NOMO-1 treated with DMSO at 0.1 percent for 48 hours (cell line): ENCODE data around the gene SCUBE1.

Experiments used
- DNase-seq: peaks from one replicate; lab custom pipeline; 2025; ENCODE audit not compliant: unreplicated experiment; lab: John Stamatoyannopoulos, UW

SCUBE1 gene

GRCh38 chr22:43343262-43343669 is at the start of gene SCUBE1:
Gene SCUBE1, minus strand, starts transcription at chr22:43343372. Its CDS starts 111 bp downstream, at chr22:43343261.
- DNase-seq = peak; percentile 57

- no peak for DNase-seq
Observed at GRCh38 chr22:43392385-43392989, 49.3 kb upstream of the SCUBE1 start.

- DNase-seq = no peak
Observed at GRCh38 chr22:43391306-43391705, 48.1 kb upstream of the SCUBE1 start.

GRCh38 chr22:43390872-43391271 is 47.7 kb upstream of the SCUBE1 start:
- DNase-seq = no peak

- DNase-seq = no peak
Observed at GRCh38 chr22:43390166-43390565, 47.0 kb upstream of the SCUBE1 start.

GRCh38 chr22:43389227-43389836 is 46.2 kb upstream of the SCUBE1 start:
- no peak for DNase-seq

- peak; percentile 55 for DNase-seq
Observed at GRCh38 chr22:43388420-43388851, 45.3 kb upstream of the SCUBE1 start.

GRCh38 chr22:43387815-43388214 is 44.6 kb upstream of the SCUBE1 start:
- DNase-seq = no peak

GRCh38 chr22:43385770-43386641 is 42.8 kb upstream of the SCUBE1 start:
- peak; percentile 85 for DNase-seq

- no peak for DNase-seq
Observed at GRCh38 chr22:43384863-43385262, 41.7 kb upstream of the SCUBE1 start.

GRCh38 chr22:43381693-43382092 is 38.5 kb upstream of the SCUBE1 start:
- DNase-seq = peak; percentile 61

GRCh38 chr22:43377896-43378704 is 34.9 kb upstream of the SCUBE1 start:
- DNase-seq = peak; percentile 41

GRCh38 chr22:43377548-43377895 is 34.4 kb upstream of the SCUBE1 start:
- DNase-seq = no peak

- DNase-seq = no peak
Observed at GRCh38 chr22:43376765-43377547, 33.8 kb upstream of the SCUBE1 start.

GRCh38 chr22:43375951-43376455 is 32.8 kb upstream of the SCUBE1 start:
- DNase-seq = no peak

GRCh38 chr22:43370036-43370435 is 26.9 kb upstream of the SCUBE1 start:
- DNase-seq = no peak

GRCh38 chr22:43365715-43366440 is 22.7 kb upstream of the SCUBE1 start:
- no peak for DNase-seq

- no peak for DNase-seq
Observed at GRCh38 chr22:43364169-43364435, 20.9 kb upstream of the SCUBE1 start.

- DNase-seq = no peak
Observed at GRCh38 chr22:43363315-43364168, 20.4 kb upstream of the SCUBE1 start.
